IPS-18c (cell line): Measurements from ENCODE around the gene FAM151A.

Experiments used
- H3K4me3 ChIP-seq: 2 replicates; pipeline ENCODE4 v1.7.0; 2013; ENCODE audit warnings: low read depth, mild to moderate bottlenecking, low read length, moderate library complexity; ENCODE audit not compliant: insufficient read depth
- H3K9me3 ChIP-seq: one replicate; pipeline ENCODE4 v1.6.1; 2013; ENCODE audit warnings: mild to moderate bottlenecking, low read length, moderate library complexity; ENCODE audit not compliant: control insufficient read depth, insufficient read depth

The FAM151A gene

DNA sequence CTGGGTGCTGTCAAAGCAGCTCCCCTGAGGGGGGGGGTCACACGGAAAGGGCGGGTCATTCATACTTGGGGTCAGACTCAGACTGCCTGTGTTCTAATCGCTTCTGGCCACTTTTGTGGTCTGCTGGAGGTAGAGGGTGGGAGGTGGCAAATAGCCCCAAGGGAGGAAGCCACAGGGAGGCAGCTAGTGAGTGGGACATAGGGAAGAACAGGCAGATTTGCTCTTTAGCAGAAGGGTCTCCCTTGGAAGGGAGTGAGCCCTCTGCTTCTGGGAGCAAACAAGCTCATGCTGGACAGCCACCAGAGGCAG lies 50.8 kb downstream of the FAM151A start:
- H3K9me3 ChIP-seq: no peaks in the 10 kb centered on the region
- H3K4me3 ChIP-seq: no peak overlapping the region

DNA sequence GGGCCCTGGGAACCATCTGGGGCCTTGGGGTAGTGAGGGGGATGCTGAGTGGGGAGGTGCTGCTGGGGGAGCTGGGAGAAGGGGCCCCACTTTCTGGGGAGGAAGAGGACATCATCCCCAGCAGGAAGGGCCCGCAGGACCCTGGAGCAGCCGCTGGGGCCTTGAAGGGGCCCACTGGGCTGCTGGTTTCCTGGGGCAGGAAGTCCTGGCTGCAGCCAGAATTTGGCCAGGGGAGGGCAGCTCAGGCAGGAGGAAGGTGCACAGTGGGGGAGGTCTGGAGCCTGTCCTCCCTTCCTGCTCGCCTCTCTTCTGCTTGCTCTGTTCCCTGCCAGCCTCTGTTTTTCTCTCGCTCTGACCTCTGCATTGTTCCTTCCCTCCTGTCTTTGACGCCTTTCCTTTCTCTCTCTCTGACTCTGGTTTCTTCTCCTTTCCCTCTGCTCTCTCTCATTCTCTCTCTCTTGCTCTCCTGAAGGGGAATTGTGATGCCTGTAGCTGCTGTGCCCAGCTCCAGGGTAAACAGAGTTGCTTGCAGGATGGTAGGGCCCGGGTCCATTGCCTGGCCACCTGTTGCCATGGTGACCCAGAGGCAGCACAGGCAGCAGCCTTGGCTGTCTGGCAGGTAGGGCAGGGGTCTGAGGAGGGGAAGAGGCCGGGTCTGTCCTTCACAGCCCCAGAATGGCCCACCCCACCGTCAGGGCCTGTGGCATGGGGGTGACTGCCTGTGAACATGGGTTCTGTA lies 51.4 kb downstream of the FAM151A start:
- no peak overlapping the region for H3K4me3 ChIP-seq
- no peaks in the 10 kb centered on the region for H3K9me3 ChIP-seq

DNA sequence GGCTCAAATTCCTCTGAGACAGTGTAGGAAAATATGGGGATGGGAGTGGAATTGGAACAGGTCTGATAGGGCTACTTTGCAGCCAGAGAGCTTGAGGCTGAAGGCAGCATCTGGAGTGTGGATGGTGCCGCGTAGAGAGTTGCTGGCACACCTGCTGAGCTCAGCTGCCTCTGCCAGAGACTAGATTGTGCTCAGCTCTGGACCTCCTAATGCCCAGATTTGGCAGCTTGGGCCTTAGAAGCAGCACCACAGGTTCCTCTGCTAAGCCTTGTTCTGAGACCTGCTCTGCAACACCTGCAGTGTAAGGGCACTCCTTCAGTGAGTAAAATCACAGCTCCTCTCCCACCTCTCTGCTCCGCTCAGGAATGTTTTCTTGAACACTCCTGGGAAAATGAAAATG lies 52.0 kb downstream of the FAM151A start:
- H3K4me3 ChIP-seq: no peak overlapping the region
- H3K9me3 ChIP-seq: no peaks in the 10 kb centered on the region

DNA sequence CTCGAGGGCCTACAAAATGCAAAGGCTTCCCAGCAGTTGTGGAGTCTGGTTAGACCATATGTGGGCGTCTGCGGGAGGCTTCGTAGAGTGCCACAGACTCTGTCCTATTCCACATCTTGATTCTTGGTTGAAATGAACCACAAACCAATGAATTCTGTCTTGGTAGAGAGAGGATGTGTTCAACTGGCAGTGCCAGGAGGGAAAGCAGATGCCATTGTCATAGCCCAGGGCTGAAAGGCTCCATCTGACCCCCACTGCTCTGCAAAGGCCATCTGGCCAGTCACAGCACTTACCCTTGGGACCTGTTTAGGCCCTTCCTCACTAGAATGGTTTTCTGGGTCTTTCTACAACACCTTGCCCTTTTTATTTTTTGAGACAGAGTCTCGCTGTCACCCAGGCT lies 53.2 kb downstream of the FAM151A start:
- Histone ChIP-seq H3K4me3 (no peak overlapping the region), H3K9me3 (no peaks in the 10 kb centered on the region)

DNA sequence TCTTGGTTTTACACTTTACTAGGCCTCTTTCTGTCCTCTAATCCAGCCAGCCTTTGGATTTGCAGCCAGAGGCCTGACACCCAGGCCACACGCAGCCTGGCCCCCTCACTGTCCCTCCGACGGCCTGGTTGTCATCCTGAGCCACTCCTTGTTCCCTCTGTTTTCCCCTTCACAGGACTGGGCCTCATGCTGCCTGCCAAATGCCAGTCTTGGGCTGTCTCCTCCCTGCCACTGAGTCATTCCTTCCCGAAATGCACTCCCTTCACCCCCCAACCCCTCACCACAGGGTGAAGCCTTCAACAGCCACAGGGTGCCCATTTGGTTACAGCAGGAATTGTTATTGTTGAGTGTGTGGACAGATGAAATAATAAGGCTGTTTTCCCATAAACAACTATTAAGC lies 54.0 kb downstream of the FAM151A start:
- Histone ChIP-seq H3K4me3 (no peak overlapping the region), H3K9me3 (no peaks in the 10 kb centered on the region)

DNA sequence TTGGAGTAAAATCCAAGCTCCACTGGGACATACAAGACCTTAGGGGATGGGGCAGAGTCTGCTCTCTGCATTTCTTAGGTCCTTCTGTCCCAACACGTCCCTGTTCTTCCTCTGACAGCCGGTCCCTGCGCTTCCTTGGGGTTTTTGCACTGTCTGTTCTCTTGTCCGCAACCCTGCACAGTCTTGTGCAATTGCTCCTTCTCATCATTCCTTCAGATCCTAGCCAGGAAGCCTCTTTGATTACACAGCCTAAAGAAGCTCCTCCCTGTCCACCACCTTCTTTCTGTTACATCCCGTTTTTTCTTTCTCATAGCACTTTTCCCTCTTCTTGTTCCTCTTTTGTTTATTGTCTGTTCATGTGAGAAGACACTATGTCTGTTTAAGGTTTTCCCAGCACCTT lies 55.4 kb downstream of the FAM151A start:
- Histone ChIP-seq H3K4me3 (no peak overlapping the region), H3K9me3 (no peaks in the 10 kb centered on the region)

DNA sequence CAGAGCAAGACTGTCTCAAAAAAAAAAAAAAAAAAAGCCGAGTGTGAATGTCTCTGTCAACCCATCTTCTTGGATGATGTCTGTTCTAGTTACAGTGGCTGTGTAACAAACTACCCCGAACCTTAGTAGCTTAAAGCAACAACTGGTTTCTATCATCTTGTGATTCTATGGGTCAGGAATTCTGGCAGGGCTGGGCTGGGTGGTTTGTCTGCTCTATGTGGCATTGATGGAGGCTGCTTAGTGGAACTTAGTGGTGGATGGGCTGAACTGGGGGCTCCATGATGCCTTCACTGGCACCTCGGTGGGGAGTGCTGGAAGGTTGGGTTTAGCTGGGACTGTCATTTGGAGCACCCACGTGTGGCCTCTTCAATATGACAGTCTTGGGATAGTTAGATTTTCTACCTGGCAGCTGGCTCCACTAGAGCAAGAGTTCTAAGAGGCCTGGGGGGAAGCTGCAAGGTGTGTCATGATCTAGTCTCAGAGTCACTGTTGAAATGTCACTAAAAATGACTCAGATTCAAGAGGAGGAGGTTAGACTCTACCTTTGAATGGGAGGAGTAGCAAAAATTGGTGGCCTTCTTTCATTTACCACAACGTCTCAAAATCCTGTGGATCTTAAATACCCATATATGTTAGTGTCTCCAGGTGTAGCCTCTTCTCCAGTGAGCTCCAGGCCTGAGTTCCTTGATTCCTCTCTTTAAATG lies 56.7 kb downstream of the FAM151A start:
- H3K9me3 ChIP-seq: no peaks in the 10 kb centered on the region

DNA sequence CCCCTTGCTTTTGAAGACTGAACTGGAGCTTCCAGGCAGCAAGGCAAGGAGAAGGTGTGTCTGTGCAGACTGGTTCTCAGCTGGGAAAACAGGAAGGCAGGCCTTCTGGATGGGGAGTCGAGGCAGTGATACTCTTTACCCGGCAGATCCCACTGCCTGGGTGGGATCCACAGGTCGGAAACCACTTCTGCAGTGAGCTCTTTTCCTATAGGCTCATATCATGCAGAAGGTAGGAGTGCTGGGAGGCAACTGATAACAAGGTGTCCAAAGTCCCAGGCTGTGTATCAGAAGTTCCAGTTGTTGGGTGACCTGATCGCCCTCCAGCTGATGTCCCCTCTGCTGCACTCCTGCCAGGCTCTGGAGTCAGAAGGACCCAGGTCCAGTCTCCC lies 58.2 kb downstream of the FAM151A start:
- Histone ChIP-seq H3K4me3 (no peak overlapping the region), H3K9me3 (no peaks in the 10 kb centered on the region)

More for the DNA sequence above, 56.7 kb downstream of the FAM151A start:
- no peak overlapping the region for H3K4me3 ChIP-seq

DNA sequence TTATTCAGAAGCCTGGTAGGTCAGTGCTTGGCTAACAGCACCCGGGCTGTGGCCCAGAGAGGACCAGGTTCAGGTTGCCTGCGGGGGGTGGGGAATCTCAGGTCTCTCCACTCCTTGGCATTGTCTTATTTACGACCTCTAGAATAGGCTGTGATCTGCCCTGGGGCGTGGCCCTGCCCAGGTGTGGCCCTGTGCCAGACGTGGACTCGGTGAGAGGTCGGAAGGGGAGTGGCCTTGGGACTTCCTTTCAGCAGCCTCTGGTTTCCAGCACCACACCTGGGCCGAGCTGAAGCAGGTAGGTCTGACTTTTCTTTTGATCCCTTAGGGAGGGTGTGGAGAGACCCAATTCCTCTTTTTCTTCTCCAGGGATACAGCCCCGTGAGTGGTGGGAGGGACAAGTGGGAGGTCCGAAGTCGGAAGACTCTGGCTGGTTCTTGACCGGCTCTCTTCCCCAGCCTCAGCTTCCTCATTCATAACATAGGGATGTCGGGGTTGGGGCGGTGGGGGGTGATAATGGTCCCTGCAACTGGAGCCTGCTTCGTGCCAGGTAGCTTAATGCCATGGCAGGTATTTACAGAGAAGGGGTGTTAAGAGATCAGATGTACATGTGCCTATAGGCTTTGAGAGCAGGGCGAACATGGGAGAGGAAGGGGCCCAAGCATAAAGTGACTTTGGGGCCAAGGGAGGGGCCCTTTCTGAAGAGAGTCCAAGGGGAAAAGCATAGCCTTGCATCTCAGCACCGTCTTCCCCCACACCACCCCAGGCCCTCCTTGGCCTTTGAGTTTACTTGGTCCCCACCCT lies 58.8 kb downstream of the FAM151A start:
- Histone ChIP-seq H3K9me3 (no peaks in the 10 kb centered on the region), H3K4me3 (no peak overlapping the region)

DNA sequence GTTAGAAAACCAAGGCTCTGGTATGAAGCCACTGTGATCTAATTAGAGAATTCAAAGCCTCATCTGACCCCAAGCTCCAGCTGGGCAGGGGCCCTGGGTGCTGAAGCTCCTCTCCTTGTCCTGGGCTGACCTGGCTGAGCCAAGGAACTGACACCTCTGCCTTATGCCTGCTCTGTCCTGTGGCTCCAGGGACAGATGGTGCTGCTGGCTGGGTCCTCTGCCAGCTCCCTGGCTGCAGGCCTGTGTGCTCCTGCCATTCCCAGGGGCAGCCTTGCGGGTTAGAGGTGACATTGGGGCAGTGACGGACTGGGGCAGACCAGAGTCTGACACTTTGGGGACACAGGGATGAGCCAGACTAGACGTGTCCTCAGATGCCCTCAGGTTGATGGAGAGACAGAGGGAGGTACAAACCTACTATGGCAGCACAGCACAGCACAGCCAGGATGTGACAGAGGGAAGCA lies 63.5 kb downstream of the FAM151A start:
- Histone ChIP-seq H3K4me3 (no peak overlapping the region), H3K9me3 (no peaks in the 10 kb centered on the region)
